HG03066 (cell line): Measurements from ENCODE around the gene GAB1.
"Not testable (repeated sequence)": the region's sequence is repeated elsewhere in the genome, so short reads cannot be mapped to it uniquely, and the experiment has no call there.

Experiments
- ATAC-seq: cut with Tn5 transposase; IDR thresholded peaks from one replicate; pipeline ENCODE4 v1.9.1; 2021; ENCODE audit warnings: low read depth; ENCODE audit not compliant: unreplicated experiment

GAB1 gene

DNA sequence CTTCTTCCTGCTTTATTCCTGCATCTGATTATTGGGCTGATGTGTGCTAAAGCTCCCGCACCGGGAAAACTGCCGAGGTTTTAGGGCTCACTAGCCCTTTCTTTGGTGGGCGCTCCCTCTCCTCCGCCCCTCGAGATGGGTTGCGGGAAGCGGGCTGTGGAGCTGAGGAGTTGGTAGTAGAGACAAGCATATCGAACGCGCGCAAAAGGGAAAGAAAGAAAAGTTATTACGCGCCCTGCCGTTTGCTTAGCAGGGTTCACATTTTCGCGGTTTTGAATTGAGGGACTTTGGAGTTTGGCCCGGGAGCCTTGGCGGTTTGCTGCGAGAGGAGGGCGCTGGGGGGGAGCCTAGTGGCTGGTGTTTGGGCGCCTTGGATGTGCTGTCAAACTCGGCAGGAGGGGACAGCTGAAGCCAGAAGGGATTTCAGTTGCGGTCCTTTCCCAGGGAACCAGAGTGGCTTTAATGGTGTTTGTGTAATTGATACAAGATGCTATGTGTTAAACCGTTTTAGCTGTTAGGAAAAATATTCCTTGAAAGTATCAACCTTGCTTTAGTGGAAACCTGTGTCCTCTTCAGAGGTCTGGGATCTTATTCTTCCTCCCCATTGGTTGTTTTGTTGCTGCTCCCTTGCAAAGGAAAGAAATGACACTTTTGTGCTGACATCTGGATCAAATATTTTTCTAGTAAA is 1.1 kb downstream of the GAB1 start:
- ATAC-seq = no peak

DNA sequence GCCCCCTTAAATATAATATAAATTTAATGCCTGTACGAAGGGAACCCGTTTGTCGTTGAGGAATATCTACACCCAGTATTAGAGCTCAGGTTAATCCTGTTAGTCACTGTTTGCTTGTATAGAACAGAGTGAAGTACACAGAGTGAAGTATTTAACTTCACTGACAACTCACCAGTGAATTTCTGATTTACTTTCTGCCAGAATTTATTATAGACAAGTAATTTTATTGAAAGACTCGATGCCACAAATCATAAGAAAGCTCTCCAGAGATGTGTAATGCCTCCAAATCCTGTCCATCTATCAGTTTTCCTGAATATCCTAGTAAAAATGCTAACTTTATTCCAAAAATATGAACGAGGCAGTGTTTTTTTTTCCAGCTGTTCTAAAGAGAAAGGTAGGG is 1.6 kb downstream of the GAB1 start:
- ATAC-seq = no peak

DNA sequence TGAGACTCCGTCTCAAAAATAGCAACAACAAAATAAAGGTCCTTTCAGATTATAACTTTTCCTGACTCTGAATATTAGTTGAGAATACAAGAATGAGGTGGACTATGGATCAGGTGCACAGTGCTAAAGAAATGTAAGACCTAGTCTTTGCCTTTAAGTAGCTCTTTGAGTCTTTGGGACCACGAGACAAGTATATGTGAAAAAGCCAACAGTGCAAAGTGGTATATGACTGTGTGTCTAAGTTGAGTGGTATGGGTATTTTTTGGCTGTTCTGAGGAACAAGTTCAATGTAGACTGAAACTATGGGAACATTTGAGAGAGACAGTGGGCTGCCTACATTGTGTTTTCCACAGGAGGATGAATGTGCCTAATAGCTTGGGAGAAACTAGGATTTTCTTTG is 2.8 kb downstream of the GAB1 start:
- no peak for ATAC-seq

DNA sequence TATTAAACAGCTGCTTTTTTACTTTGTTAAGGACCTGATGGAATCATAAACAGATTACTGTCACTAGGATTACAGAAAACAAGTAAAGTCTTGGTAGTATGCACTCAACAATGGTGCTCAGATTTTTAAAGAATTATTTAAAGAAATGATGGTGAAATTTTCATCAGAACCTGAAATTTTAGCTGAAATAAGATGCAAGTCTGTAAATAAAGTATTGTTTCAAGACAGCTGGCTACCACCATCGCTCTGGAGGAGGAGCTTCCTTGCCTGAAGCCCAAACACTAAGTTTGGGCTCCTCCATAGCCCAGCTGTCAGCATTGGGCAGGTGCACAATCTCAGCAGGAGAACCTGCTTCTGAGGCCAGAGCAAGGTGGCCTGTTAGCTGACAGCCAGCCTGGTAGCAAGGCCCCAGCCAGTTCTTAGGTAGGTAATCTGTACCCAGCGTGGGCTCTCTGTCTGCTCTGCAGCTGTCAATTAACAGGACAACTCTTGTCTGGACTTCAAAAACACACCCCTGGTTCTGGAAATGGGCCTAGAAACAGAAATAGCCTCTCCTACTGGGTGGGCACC is 4.6 kb downstream of the GAB1 start:
- no peak for ATAC-seq

DNA sequence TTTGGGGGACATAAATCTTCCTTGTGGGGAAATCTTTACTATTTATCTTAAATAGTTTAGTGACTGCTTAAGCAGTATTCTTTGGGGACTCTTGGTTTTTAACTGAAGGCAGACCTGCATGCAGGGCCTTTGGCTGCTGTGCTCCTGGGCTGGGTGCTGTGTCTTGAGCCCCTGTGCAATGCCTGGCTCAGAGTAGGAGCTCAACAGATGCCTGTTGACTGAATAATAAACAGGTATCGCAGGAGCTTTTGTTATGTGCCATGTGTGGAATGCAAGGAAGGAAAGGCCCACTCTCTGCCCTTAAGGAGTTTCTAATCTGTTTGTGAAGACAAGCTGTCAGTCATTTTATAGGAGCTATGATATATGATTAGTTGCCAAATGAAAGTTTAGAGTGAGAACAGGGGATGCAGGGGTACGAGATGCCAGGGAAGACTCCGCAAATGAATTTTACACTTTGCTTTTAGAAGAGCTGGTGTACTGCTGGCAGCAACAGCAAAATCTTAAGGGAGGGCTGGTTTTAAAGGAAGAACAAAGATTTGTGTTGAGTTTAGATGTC is 6.7 kb downstream of the GAB1 start:
- no peak for ATAC-seq

DNA sequence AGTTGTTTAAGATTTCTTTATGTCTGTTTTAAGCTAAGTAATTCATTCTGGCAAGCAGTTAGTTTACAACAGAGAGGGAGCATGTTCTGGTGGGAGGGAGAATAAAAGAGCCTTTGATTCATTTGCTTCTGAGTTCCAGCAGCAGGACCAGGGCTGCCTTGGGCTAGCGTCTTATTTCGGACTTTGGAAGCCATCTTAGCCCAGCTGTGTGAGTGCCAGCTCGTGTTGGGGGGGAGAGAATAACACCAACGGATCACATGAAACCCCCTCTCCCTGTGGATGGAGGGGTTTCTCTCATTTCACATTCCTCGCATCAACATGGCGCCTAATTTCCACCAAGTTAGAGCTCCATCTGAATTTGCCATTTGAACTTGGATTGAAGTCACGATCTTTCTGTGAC is 7.4 kb downstream of the GAB1 start:
- no peak for ATAC-seq

DNA sequence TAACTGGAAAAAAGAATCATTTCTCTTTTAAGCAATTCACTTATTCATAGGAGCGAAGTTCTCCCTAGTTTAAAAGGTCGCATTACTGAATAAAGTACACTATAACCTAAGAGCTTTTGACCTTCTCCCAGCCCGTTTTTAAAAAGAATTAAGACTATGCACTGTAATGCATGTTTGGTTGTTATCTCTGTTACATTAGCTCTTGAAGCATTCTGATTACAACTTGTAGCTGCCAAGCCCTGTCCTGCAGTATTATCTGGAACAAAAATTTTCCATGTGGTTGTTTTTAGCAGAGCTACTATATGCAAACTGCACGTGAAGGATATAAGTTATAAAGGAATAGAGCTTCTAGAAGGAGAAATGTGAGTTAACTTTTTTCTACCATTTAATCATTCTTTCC is 8.1 kb downstream of the GAB1 start:
- ATAC-seq = no peak

DNA sequence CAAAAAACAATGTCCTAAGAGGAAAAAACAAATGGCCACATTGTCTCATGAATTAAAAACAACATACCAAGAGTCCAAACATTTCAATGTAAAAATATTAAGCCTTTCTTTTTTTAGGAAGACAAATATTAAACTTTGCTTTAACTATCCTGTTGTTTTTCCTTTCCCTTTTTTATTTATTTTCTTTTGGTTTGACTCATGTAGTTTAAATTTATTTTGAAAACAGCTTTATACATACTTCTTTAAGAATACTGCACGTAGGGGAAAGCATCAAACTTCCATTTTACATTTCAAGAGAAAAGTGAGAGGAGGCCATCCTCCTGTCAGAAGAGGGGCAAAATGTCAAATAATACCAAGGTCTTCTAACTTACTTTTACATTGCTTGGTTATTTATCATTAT is 8.7 kb downstream of the GAB1 start:
- no peak for ATAC-seq

DNA sequence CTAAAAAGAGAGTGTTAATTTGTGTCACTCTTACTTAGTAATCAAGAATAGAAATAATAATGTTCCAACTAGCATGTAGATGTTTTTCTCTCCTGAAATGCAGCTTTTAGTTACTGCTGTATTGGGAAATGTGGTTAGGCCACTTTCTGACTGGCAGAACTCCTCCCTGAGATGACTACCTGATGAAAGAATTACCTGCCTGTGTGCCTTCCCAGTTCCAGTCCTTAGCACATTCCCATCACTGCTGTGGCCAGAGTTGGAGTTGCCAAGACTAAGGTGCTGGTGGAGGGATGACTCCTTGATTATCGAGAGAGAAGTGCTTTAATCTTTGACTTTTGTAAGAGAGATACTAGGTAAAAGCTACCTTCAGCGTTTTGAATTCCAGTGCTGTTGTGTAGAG is 9.5 kb downstream of the GAB1 start:
- no peak for ATAC-seq

DNA sequence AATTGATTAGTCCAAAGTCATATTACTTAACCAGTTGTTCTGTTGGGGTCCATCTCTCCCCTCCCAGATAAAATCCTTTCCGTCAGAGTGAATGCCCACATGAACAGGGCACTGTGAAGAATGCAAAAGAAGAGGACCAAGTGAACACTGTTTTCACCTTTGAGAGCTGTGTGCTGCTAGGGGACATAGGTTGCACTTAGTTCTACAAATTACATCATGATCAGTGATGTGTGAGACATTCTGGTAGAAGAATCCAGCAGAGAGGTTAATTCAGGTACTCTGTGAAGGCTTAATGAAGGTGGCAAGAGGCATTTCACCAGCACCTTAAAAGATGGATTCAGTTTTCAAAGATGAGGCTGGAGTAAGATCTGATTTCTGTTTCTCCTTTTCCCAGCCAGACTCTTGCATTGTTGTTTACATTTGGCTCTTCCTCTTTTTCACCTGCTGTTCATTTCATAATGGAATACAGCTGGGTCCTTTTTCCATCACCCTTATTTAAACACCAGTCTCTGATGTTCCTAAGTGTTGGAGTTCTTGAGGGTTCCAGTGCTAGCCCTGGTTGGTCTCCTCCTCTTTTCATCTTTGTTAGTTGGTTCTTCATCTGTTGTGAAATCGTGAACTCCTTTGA is 10.9 kb downstream of the GAB1 start:
- ATAC-seq = no peak

DNA sequence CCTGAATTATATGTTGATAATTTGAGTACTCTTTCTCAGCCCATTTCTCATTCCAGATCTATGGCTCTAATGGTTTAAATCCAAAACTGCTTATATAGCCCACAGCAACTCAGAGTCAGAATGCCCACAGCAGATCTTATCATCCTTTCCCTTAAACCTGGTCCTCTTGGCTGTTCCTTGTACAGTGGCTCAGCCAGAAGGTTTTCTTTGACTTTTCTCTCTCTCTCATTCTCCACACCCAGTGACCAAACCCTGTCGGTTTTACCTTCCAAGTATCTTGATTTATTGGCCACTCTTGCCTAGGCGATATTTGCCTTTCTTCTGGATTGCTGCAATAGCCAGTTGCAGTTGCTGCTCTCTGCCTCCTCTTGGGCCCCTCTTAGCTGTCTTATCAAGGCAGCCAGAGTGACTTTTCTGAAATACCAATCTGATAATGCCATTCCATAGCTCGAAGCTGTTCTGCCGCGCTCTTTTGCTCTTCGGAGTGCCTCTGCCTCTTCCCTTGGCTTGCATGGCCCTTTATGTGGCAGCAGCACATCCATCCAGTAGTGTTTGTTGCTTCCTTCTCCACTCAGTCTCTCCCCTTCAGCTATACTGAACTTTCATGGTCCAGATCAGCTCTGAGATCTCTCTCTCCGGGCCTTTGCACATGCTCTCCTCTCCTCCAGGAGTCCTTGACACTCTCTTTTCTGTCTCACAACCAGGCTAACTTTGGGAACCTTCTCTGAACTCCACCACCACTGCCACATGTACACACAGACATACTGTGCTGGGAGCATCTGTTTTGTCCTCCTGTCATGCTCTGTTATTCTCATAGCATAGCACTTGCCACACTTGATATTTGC is 11.8 kb downstream of the GAB1 start:
- no peak for ATAC-seq

DNA sequence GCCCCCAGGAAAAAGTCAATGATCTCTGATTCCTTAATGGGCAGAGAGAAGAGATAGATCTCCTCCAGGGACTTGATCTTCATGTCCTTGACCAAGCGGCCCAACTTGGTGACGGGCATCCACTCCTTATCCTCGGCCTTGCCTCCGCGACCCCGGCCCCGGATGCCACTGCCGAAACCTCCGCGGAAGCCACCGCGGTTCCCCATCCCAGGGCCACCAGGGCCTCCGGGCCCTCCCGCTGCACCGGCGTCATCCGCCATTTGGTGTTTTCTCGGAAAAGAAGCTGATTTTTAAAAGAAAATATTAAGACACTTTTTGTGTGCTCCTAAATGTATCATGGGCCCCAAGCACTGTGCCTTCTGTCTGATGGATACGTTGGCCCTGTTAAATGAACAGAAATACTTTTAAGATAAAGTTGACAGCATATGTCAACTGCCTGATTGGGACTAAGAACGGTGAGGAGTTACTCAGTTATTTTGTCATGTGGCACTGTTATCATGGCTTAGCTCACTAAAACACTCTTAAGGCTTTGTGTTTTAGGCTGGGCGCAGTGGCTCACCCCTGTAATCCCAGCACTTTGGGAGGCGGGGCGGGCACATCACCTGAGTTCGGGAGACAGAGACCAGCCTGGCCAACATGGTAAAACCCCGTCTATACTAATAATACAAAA is 13.3 kb downstream of the GAB1 start:
- ATAC-seq = not testable (repeated sequence)

DNA sequence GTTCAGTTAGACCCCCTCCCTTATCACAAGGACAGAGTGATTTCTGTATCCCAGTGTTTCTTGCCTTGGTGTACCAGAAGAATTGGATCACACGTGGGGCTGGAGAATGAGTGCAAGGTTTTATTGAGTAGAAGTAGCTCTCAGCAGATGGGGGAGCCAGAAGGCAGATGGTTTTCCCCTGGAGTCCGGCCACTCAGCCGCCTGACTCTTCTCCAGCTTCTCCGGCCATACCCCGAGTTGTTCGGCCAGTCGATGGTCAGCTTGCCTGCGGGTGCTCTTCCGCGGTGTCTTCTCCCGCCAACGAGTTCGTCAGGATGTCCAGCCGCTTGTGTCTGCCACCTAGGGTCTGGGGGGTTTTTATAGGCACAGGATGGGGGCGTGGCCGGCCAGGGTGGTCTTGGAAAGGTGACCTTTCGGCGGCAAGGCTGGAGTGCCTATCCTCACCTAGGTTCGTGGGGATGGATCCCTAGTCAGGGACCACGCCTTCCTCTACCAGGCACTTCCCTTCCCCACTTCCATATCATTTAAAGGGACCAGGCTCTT is 14.5 kb downstream of the GAB1 start:
- ATAC-seq = no peak

DNA sequence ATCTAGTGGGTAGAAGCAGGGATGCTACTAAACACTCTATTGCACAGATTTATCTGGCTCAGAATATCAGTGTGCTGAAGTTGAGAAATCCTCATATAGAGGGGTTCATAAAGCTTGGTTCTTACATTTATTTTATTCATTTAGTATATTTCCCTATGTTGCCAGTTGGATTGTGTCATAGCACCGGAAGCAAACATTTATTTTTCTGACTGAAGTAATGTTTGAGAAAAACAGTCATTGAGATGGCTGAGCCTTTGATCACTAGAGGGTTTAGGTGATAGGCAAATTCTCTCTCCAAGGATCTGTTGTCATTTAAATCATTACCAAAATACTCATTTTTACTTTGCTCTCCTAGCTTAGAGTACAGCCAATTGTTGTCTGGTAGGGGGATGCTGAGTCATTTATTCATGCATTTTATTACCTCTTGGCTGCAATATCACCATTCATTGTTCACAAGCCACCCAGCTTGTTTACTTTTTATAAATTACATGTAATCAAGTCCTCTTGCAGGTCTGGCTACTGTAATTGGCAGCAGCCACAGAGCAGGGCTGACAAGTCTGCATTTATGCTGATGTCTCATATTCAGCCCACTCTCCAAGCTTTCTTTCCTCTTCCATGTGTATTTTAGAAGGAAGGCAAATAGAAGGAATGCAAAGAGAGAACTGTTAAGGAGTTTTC is 15.2 kb downstream of the GAB1 start:
- no peak for ATAC-seq

DNA sequence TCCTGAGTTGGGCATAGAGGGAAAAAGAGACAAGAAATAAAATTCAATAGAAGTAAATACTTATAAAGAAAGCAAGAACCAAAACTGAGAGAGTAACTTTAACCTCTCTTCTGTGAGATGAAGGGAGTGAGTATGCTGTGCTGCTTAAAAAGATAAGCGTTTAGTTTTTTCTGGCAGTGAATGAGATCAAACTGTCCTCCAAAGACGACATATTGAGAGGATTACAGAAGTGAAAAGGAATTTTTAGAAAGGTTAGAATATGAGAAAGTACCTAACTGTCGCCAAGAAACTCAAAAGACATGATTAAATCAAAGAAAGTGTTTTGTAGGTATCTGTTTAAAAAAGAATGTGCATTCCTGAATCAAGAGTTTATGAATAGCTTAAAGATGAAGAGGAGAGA is 16.0 kb downstream of the GAB1 start:
- ATAC-seq = no peak

DNA sequence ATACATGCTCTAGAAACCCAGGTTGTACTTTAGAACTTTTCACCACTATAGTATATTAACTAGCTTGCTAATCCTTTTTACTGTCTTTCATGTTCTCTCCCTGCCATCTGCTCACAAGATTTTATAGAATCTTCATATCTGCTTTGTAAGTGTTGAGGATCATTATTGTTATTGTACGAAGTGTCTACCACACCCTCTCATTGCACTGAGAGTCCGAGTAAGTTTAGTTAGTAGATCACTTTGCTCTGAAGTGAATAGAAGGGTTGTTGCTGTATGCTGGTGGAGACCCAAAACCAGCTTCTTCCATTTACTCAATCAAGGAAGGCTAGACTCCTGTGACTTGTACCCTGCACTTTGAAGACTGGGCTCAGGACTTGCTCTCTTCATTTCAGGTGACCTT is 17.1 kb downstream of the GAB1 start:
- no peak for ATAC-seq

DNA sequence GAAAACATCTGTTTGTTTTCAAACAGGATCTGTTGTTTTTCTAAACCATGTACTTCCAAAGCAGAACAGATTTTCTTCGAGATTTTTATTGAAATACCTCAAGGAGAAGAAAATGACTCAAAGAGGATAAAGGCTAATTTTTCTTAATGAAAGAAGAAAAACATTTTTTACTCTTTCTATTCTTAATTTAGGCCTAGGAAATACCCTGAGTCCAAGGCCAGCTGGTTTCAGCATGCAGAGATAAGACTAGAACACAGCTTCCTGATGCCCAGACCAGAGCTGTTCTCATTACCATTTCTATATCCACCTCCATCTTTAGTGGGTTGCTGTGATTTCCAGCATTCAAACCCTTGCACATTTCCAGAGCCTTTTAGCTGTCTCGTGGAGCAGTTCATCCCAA is 18.3 kb downstream of the GAB1 start:
- ATAC-seq = no peak

DNA sequence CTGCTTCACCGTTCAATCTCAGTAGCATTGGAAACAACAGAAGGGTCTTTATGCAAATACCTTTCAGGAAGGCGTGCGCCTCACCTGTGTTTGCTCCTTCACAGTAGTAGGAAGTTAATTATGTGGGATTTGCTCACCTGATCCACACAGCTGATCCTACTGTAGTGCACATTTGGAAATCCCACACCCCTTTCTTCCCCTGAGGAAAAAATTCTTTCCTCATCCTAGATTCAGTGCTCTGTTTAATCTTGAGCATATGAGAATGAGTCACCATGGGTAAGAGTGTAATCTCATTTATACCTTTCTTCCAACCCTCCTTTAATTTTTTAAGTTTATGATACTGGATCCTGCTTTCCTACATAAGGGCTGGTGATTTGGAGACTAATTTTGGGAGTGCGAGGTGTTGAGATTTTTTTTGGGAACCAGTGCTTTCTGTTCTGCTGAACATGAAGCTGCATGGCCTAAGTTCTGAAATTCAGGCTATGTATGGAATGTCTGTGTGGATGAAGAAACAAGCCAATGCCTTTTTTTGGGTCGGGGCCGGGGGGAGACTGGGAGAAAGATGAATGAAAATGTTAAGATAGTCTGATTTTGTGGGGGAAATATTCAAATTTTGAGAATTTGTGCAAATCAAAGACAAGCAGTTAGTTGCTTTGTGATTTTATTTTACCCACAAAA is 19.0 kb downstream of the GAB1 start:
- no peak for ATAC-seq

DNA sequence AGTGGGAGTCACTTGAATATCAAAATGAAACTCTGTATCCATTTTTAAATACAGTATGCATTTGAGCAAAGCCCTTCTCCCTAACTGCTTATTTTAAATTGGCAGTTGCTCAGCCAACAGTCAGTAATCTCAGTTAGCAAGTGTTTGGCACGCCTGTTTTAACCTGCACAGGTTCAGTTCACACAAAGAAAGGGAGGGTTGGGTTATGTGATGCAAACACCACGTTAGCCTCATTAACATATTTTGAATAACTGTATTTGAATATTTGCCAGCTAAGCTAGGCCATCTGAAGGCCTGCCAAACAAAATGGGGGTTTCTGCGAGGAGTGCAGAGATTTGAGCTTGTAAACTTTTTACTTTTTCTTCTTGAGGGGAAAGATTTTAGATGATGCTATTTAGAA is 19.8 kb downstream of the GAB1 start:
- no peak for ATAC-seq
